ENCODE results near the gene SETSIP.

Gene SETSIP

DNA sequence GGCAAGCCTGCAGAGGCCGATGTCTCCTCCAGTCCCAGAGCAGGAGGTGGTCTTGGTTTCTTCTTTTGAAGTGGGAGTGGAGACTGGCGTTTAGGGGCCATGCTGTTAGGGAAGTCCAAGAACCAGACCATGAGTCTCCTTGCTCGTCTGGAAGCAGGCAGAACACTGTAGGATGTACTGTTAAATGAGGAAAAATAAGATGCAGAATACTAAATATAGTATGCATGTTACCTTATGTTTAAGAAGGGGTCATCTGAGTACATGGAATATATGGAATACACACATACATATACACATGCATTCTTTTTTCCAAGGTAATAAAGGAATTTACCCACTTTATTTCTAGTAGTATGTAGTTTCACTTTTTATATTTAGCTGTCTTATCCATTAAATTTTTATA, at the start of gene SETSIP:
SETSIP (minus strand) TSS at position 101 of the 400 bp plus-strand sequence; CDS start at position 101, 0 bp downstream.
- TF ChIP-seq CTCF (IDR thresholded peaks at IDR 0.05), result no peak
- intact Hi-C loops (cut with DNase I; ENCODE audit: low total_unique reads), result no loop called here
- DNase-seq, result no peak
- H3K36me3 ChIP-seq, result no peaks in the 10 kb centered on the region
- no peaks in the 10 kb centered on the region for H3K27me3 ChIP-seq
- peaks cover 0 to 4% (median 0%) of the 10 kb centered on the region in 4 donors for H3K4me1 ChIP-seq
- no peak within 1 kb of the TSS for H3K27ac ChIP-seq
- no peaks in the 10 kb centered on the region for H3K9me3 ChIP-seq
- no peak within 1 kb of the TSS for H3K4me3 ChIP-seq

DNA sequence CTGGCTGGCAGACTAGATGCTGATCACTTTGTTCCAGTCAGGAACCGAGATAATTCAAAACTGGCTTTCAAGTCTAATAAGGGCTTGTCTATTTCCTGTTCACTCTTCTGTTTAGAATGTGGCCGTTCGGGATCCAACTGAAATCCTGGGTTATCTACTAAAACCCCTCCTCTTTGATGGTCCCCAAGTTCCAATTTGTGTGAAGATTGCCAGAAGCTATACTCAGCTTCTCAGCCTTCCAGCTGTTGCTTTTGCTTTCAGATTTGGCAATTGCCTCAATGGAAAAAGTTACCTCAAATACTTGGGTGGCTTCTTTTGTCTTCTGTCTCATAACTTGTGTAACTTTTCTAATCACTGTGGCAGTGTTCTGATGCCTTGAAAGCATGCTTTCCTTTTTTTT, 48.7 kb upstream of the SETSIP start:
- Histone ChIP-seq H3K36me3 (no peaks in the 10 kb centered on the region), H3K27me3 (no peaks in the 10 kb centered on the region), H3K4me3 (no peak overlapping the region), H3K4me1 (no peaks in the 10 kb centered on the region), H3K9me3 (no peaks in the 10 kb centered on the region), H3K27ac (no peak overlapping the region)
- DNase-seq, result no peak
- TF ChIP-seq CTCF (IDR thresholded peaks at IDR 0.05), result no peak
- intact Hi-C loops (cut with DNase I; ENCODE audit: low total_unique reads), result no loop called here

GRCh38 chr1:92118826-92119225, 43.6 kb upstream of the SETSIP start:
- intact Hi-C loops (cut with DNase I; ENCODE audit: low total_unique reads), result no loop called here
- H3K27ac ChIP-seq, result no peak overlapping the region
- H3K9me3 ChIP-seq, result no peaks in the 10 kb centered on the region
- no peaks in the 10 kb centered on the region for H3K4me1 ChIP-seq
- no peak overlapping the region for H3K4me3 ChIP-seq
- no peaks in the 10 kb centered on the region for H3K27me3 ChIP-seq
- peaks cover 0 to 6% (median 0%) of the 10 kb centered on the region in 3 donors for H3K36me3 ChIP-seq
- TF ChIP-seq CTCF (IDR thresholded peaks at IDR 0.05), result no peak
- DNase-seq, result no peak

GRCh38 chr1:92117526-92117925, 42.3 kb upstream of the SETSIP start:
- peaks cover 0 to 6% (median 0%) of the 10 kb centered on the region in 3 donors for H3K36me3 ChIP-seq
- no peaks in the 10 kb centered on the region for H3K4me1 ChIP-seq
- DNase-seq, result no peak
- H3K9me3 ChIP-seq, result no peaks in the 10 kb centered on the region
- no peak for TF ChIP-seq CTCF (IDR thresholded peaks at IDR 0.05)
- no peaks in the 10 kb centered on the region for H3K27me3 ChIP-seq
- intact Hi-C loops (cut with DNase I; ENCODE audit: low total_unique reads), result no loop called here
- H3K4me3 ChIP-seq, result no peak overlapping the region
- H3K27ac ChIP-seq, result no peak overlapping the region

DNA sequence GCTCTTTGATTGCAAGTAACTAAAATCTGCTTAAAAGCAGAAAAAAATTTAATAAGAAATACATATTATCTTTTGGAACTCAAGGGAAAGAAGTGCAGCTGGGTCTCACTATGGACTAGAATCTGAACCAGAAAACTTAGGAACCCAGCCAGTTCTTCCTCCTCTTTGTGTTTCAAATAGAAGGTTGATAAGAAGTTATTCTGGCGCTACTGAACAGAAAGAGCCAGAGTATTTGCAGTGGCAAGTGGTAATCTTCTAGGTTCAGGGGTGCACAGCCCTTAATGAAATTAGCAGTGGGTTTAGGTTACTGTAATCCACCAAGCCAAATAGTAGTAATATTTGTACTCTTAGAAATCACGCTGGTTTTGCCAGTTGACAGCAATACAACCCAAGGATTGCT, 33.4 kb upstream of the SETSIP start:
- Histone ChIP-seq H3K9me3 (no peaks in the 10 kb centered on the region), H3K36me3 (peaks cover 11 to 30% (median 19%) of the 10 kb centered on the region in 3 donors), H3K27me3 (no peaks in the 10 kb centered on the region), H3K4me1 (no peaks in the 10 kb centered on the region), H3K27ac (no peak overlapping the region), H3K4me3 (no peak overlapping the region)
- TF ChIP-seq CTCF (IDR thresholded peaks at IDR 0.05), result no peak
- intact Hi-C loops (cut with DNase I; ENCODE audit: low total_unique reads), result no loop called here
- no peak for DNase-seq

DNA sequence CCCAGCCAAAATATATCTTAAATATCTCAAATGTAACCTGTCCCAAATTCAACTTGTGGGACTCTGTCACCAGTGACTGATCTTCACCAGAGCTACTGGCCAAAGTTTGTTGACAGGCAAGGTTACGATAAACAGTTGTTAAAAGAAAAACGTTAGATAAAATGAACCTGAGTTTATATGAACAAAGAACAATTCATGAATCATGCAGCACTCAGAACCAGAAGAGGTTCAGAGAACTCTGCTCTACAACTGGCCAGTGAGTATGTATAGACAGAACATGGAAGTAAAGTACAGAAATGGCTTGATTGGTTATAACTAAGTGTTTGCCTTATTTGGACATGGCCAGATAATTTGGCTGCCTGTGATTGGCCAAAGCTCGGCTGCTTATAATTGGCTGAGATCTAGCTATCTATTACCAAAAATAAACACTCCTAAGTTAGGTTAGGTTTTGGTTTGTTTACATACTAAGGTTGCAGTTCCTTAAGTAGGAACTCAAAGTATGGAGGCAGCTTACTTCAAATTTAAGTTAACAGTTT, 30.4 kb upstream of the SETSIP start:
- no peak overlapping the region for H3K4me3 ChIP-seq
- H3K27ac ChIP-seq, result no peak overlapping the region
- H3K36me3 ChIP-seq, result peaks cover 11 to 37% (median 31%) of the 10 kb centered on the region in 3 donors
- no peak for DNase-seq
- no peaks in the 10 kb centered on the region for H3K27me3 ChIP-seq
- intact Hi-C loops (cut with DNase I; ENCODE audit: low total_unique reads), result no loop called here
- TF ChIP-seq CTCF (IDR thresholded peaks at IDR 0.05), result no peak
- H3K4me1 ChIP-seq, result no peaks in the 10 kb centered on the region
- no peaks in the 10 kb centered on the region for H3K9me3 ChIP-seq

All from tibial artery (tissue), 4 donors.